ENCODE measurements around the gene PRKRA. TPM values are rescaled to one million over a fixed set of nuclear protein-coding genes. Genes with fewer than 3 reads are reported as not detected.

Gene PRKRA
- total and polyA plus RNA-seq, 2 of the 13 experiments (the other 11 are each of a cell fraction or from before 2014, with no cell fraction given) = 53.1 to 74.7 TPM

GRCh38 chr2:178401994-178402437, 49.0 kb downstream of the PRKRA start:
- intact Hi-C loops (cut with micrococcal nuclease; ENCODE audit: unreplicated experiment) (no loop called here), in situ Hi-C loops (cut with HindIII; ENCODE audit: extremely low pct_ligation_motif_present, low pct_unique_long_range_greater_than_20kb) (no loop called here)
- ChIA-PET POLR2A (interaction anchor here (1.4 kb wide), 2 partner anchors 12 to 49 kb away, joined by 3 read pairs; partner anchors contain the start of genes PJVK and PRKRA), CTCF (ENCODE audit: low intra/inter-chr PET ratio, low total read pairs) (no interaction called here)
- Histone ChIP-seq H3K27ac (ENCODE audit: extremely low read length, insufficient read depth, low read length) (no peak overlapping the region), H4K20me1 (ENCODE audit: insufficient read depth, low read length) (no peaks in the 10 kb centered on the region), H2AFZ (ENCODE audit: low read length) (no peak overlapping the region), H3K36me3 (replicated peaks in 1 of 2; ENCODE audit: control insufficient read depth in 1 of 2, insufficient read depth in 2 of 2, low read length in 2 of 2) (no peaks in the 10 kb centered on the region), H3K27me3 (ENCODE audit: control insufficient read depth in 1 of 2, insufficient read depth in 2 of 2, low read length in 2 of 2) (no peaks in the 10 kb centered on the region), H3K9me3 (ENCODE audit: low read length) (no peaks in the 10 kb centered on the region), H3K9ac (ENCODE audit: insufficient read depth, low read depth, low read length) (no peak overlapping the region), H3K79me2 (ENCODE audit: insufficient read depth, low read length) (no peaks in the 10 kb centered on the region), H3K4me3 (replicated peaks in 1 of 3; ENCODE audit: insufficient read depth in 1 of 3, low read depth in 2 of 3, low read length in 3 of 3) (no peak overlapping the region), H3K4me2 (ENCODE audit: low read depth, low read length) (no peak overlapping the region), H3K4me1 (ENCODE audit: insufficient read depth, low read length) (no peaks in the 10 kb centered on the region)
- no TSS peak for BruUV-seq (replicated peaks)
- ATAC-seq (no peak), DNase-seq (ENCODE audit: low spot score) (no peak), FAIRE-seq (no peak)
- TF ChIP-seq FOXO4 (CRISPR knock-in tag; conservative IDR thresholded peaks at IDR 0.05) = no peak
- TF ChIP-seq TGIF2 (CRISPR knock-in tag; IDR thresholded peaks at IDR 0.05) = no peak
- TF ChIP-seq PRPF4 (IDR thresholded peaks at IDR 0.05; ENCODE audit: low read depth, low read length, poor library complexity, severe bottlenecking) = no peak
- TF ChIP-seq GTF3A (CRISPR knock-in tag; conservative IDR thresholded peaks at IDR 0.05) = no peak
- 61% methylated on average over 6 of the region's 6 CpGs for WGBS (ENCODE audit: low lambda C conversion rate)

GRCh38 chr2:178397002-178397605, 53.9 kb downstream of the PRKRA start:
- peak; percentile 37 for FAIRE-seq
- Histone ChIP-seq H3K79me2 (ENCODE audit: insufficient read depth, low read length) (no peaks in the 10 kb centered on the region), H3K27me3 (ENCODE audit: control insufficient read depth in 1 of 2, insufficient read depth in 2 of 2, low read length in 2 of 2) (no peaks in the 10 kb centered on the region), H3K4me1 (ENCODE audit: insufficient read depth, low read length) (no peaks in the 10 kb centered on the region), H3K4me2 (ENCODE audit: low read depth, low read length) (no peak overlapping the region), H2AFZ (ENCODE audit: low read length) (no peak overlapping the region), H3K36me3 (replicated peaks in 1 of 2; ENCODE audit: control insufficient read depth in 1 of 2, insufficient read depth in 2 of 2, low read length in 2 of 2) (no peaks in the 10 kb centered on the region), H3K4me3 (replicated peaks in 1 of 3; ENCODE audit: insufficient read depth in 1 of 3, low read depth in 2 of 3, low read length in 3 of 3) (no peak overlapping the region), H3K9ac (ENCODE audit: insufficient read depth, low read depth, low read length) (no peak overlapping the region), H4K20me1 (ENCODE audit: insufficient read depth, low read length) (no peaks in the 10 kb centered on the region), H3K27ac (ENCODE audit: extremely low read length, insufficient read depth, low read length) (no peak overlapping the region), H3K9me3 (ENCODE audit: low read length) (no peaks in the 10 kb centered on the region)
- intact Hi-C loops (cut with micrococcal nuclease; ENCODE audit: unreplicated experiment) (loop anchor here (1.0 to 5.0 kb wide), 3 partner anchors 17 to 285 kb away; partner anchors contain the start of gene RBM45), in situ Hi-C loops (cut with HindIII; ENCODE audit: extremely low pct_ligation_motif_present, low pct_unique_long_range_greater_than_20kb) (no loop called here)
- ChIA-PET POLR2A (no interaction called here), CTCF (ENCODE audit: low intra/inter-chr PET ratio, low total read pairs) (interaction anchor here (0.7 to 4.3 kb wide), 3 partner anchors 17 to 125 kb away, joined by 4 to 24 read pairs (median 4); no protein-coding TSS in a partner anchor)
- peak; percentile 46 for DNase-seq (ENCODE audit: low spot score)
- ATAC-seq = peak; percentile 84
- BruUV-seq (replicated peaks) = no TSS peak
- 13% methylated on average over 7 of the region's 7 CpGs for WGBS (ENCODE audit: low lambda C conversion rate)
- TF ChIP-seq SKI (IDR thresholded peaks at IDR 0.05; ENCODE audit: partially characterized antibody) = no peak
- peak; percentile 62 for TF ChIP-seq SMC3 (IDR thresholded peaks at IDR 0.05; ENCODE audit: low read length)
- TF ChIP-seq CTCF (CRISPR knock-in tag; IDR thresholded peaks at IDR 0.05) = peak; percentile 68
- 0 out of 2 replicates have a peak, but pooled peaks have one; percentile 14 for TF ChIP-seq CEBPG (CRISPR knock-in tag; IDR thresholded peaks at IDR 0.05)
- TF ChIP-seq ARID3A (IDR thresholded peaks at IDR 0.05; ENCODE audit: low read depth, low read length) = peak; percentile 85
- peak; percentile 80 to 89 for TF ChIP-seq MAFK (conservative IDR thresholded peaks at IDR 0.05 in 1 of 2, IDR thresholded peaks at IDR 0.05 in 1 of 2; ENCODE audit: low read length in 2 of 2)
- TF ChIP-seq CEBPB (IDR thresholded peaks at IDR 0.05; ENCODE audit: borderline replicate concordance, low read depth, low read length) = peak; percentile 64; the same call in 1 of the 2 replicates
- peak; percentile 89 for TF ChIP-seq MAFF (IDR thresholded peaks at IDR 0.05; ENCODE audit: low read depth, low read length)
- peak; percentile 56 for TF ChIP-seq STAG1 (CRISPR knock-in tag; IDR thresholded peaks at IDR 0.05)
